AG09319 (cell line): Measurements from ENCODE around the gene ATP6V1F.

Source experiments
- DNase-seq: peaks from one replicate; pipeline ENCODE4 v3.0.0-alpha.2; 2010; ENCODE audit warnings: low read depth; ENCODE audit errors: extremely low read depth
- TF ChIP-seq, protein P1 (sequence below): IDR thresholded peaks from 2 replicates; pipeline ENCODE4 v1.5.1; 2011; ENCODE audit warnings: low read depth, mild to moderate bottlenecking, inconsistent platforms, low read length, moderate library complexity

The ATP6V1F gene, protein sequence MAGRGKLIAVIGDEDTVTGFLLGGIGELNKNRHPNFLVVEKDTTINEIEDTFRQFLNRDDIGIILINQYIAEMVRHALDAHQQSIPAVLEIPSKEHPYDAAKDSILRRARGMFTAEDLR

DNA sequence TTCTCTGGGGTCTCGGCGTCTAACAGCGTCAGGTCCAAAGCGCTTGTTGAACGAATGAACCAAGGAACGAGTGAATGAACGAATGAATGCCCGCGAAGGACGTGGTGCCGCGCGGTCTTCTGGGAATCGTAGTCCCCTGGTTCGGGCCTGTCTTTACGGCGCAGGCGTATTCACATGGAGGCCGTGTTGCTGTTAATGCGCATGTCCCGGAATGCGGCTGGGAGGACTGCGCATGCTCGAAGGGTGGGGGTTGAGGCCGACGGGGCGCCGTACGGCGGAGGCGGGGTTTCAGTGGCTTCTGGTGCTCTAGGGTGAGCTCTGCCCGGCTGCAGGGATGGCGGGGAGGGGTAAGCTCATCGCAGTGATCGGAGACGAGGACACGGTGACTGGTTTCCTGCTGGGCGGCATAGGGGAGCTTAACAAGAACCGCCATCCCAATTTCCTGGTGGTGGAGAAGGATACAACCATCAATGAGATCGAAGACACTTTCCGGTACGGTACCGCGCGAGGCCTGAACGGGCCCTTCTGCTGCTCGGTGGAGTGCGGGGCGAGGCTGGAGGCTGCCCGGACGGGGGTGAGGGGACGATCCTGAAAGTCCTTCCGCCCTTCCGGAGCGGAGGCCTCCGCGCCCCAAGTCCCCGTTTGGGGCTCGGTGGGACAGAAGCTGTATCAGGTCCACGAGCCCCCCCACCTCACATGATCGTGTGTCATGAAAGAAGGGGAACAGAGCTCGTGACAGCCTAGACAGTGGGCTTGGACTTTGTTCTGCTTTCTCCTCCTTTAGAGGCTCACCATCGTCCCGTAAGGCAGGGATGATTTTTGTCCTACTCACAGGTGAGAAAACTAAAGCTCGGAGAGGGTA, at the start of gene ATP6V1F:
Gene ATP6V1F (plus strand): TSS at position 286 of the 862 bp plus-strand sequence. CDS start 49 bp downstream, at position 335.
- DNase-seq, result peak; percentile 93
- TF ChIP-seq, protein P1, sequence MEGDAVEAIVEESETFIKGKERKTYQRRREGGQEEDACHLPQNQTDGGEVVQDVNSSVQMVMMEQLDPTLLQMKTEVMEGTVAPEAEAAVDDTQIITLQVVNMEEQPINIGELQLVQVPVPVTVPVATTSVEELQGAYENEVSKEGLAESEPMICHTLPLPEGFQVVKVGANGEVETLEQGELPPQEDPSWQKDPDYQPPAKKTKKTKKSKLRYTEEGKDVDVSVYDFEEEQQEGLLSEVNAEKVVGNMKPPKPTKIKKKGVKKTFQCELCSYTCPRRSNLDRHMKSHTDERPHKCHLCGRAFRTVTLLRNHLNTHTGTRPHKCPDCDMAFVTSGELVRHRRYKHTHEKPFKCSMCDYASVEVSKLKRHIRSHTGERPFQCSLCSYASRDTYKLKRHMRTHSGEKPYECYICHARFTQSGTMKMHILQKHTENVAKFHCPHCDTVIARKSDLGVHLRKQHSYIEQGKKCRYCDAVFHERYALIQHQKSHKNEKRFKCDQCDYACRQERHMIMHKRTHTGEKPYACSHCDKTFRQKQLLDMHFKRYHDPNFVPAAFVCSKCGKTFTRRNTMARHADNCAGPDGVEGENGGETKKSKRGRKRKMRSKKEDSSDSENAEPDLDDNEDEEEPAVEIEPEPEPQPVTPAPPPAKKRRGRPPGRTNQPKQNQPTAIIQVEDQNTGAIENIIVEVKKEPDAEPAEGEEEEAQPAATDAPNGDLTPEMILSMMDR, result no peak

DNA sequence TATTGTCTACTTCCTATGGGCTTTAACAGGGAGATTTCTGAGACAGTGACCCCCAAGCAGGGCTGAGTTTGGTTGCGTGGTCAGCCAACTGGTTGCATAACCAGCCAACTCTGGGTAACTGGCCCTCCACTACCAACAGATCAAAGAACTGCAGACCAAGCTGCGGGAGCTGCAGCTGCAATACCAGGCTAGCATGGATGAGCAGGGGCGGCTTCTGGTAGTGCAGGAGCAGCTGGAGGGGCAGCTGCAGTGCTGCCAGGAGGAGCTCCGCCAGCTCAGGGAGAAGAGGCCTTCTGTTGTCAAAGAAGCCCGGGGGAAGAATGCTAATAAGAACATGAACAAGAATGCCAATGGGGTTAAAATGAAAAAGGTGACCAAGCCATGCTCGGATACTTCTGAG, 48.2 kb upstream of the ATP6V1F start:
- no peak for DNase-seq
- TF ChIP-seq, protein P1, result no peak

DNA sequence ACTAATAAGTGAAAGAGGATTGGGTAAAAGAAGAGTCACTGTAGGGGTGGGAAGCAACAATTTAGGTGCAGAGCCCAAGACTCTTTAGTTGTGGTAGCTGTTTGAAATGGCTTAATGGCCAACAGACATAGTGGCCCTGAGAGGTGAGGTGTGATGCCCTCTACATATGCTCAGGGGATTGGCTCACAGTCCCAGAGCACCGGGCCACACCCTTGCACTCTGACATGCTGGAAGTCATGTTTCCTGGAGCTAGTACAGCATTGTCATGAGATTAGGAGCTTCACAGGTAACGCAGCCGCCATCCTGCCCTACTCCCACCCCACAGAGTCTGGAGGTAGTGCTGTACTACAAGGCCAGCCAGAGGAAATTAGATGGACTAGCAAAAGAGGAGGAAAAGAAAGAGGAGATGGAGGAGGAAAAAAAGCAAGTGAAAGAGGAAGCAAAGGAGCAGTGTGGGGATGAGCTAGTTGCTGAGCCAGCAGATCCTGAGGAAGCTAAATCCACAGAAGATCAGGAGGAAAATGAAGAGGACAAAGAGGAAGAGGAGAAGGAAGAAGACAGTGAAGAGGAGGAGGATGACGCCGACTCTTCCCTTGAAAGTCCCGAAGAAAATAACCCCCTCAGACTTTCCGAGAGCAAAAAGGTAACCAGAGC, 47.2 kb upstream of the ATP6V1F start:
- TF ChIP-seq, protein P1, result no peak
- DNase-seq, result no peak

DNA sequence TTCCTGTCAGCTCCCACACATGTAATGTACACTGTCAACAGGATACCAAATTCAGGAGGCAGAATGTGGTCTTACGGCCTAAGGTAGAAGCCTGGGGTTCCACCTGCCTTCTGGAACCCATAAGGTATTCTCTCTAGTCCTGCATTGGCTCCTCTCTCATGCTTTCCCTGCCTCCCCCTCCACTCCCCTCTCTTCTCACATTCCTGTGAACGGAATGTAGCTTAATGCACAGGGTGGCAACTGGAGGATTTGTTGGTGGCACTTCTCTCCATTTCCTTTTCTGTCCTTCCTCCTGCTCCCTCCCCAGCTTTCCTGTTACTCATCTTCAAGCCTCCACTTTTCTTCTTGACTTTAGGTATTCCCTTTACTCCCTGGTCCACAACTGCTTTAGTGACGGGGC, 44.0 kb upstream of the ATP6V1F start:
- TF ChIP-seq, protein P1, result no peak
- DNase-seq, result no peak

DNA sequence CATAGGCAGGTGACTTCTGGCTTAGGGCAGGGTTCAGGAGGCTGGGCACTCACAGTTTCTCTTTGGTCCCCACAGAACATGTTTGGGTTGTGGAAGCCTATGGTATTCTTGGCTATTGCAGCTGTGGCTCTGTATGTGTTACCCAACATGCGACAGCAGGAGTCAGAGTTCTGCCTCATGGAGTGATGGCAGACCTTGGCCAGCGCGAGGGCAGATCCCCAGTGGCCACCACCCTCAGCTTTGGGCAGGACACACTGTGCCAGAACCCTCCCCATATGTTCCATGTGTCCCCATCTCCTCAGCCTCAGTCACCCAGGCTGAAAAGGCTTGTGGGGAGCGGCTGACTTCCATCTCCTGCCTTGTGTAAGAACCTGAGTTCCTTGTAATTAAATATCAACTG, 40.9 kb upstream of the ATP6V1F start:
- DNase-seq, result no peak
- TF ChIP-seq, protein P1, result no peak

DNA sequence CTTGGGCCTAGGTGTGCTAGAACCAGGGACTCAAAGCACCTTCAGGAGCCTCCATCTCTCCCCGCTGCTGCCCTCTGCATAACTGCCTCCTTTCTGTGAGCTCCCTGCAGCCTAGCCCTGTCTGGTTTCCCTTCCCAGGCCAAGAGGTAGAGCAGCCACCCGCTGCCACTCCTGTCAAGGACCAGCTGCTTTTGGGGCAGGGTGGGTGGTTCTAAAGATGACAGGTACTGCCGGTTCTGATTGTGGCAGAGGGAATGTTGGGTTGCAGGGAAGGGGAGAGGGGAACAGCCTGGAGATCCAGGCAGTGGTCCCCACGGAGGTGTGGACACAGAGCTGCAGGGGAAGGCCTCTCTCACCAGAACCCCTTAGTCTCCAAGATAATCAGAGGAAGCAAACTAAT, 36.1 kb upstream of the ATP6V1F start:
- no peak for DNase-seq
- TF ChIP-seq, protein P1, result no peak

DNA sequence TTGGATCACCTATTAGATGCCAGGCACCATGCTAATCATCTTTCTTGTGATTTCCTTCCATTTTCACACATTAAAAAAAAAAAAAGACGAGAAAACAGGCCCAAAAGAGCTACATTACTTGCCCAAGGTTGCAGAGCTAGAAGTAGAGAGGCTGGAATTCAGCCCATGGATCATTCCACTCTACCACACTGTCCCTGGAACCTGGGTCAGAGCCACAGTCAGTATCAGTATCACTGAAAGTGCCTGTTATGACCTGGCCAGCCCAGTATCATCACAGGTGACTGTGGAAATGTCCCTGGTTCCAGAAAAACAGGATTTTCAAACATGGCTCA, 35.8 kb upstream of the ATP6V1F start:
- no peak for DNase-seq
- TF ChIP-seq, protein P1, result no peak
